ENCODE results near the gene CSN3. TPM values are rescaled to one million over a fixed set of nuclear protein-coding genes. Genes with fewer than 3 reads are reported as not detected.
A peak's percentile ranks its signal among the peaks of the same experiment; 100 is the strongest.
"Not testable (repeated sequence)": the region's sequence is repeated elsewhere in the genome, so short reads cannot be mapped to it uniquely, and the experiment has no call there.

The CSN3 gene, protein sequence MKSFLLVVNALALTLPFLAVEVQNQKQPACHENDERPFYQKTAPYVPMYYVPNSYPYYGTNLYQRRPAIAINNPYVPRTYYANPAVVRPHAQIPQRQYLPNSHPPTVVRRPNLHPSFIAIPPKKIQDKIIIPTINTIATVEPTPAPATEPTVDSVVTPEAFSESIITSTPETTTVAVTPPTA
- total RNA-seq, result not detected in 3 replicates
- long read RNA-seq, result 0 reads

DNA sequence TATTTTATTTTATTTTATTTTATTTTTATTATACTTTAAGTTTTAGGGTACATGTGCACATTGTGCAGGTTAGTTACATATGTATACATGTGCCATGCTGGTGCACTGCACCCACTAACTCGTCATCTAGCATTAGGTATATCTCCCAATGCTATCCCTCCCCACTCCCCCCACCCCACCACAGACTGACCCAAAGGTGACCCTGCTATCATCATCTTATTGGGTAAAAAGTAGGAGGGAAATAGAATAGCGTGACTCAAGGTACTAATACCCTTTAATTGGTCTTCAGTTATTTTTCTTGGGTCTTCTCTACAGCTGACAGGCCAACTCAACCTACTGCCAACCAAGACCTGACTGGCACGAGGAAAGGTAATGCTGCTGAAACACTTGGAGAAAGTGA lies at the start of gene CSN3:
CSN3 (plus strand) TSS at position 301 of the 400 bp plus-strand sequence. CDS start 2,223 bp downstream, outside the sequence.
- not testable (repeated sequence) for H3K9me3 Mint-ChIP-seq (ENCODE audit: low read depth); H3K4me3 Mint-ChIP-seq (ENCODE audit: unreplicated experiment); DNase-seq (ENCODE audit: low spot score); H3K36me3 Mint-ChIP-seq (ENCODE audit: low read depth); H3K27ac Mint-ChIP-seq (ENCODE audit: unreplicated experiment); H3K27me3 Mint-ChIP-seq (ENCODE audit: low read depth); H3K4me1 Mint-ChIP-seq (ENCODE audit: low read depth)

DNA sequence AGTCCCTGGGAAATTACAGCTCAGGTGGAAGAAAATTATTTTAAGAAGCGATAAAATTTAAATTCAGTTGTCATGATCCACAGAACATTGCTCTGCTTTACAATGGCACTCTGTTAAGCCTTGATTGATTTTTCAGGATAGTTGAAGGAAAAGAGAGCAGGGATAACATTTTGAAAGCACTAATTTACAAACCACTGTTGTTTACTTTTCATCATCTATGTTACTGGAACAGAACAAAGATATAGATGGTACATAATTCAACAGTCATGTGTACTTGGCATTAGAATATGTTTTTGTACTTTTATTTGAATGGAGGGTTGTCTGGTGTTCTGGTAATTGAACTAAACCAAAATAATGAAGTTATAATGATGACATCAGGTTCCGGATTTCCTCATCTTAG lies 49.5 kb upstream of the CSN3 start:
- peaks cover 4% of the 10 kb centered on the region for H3K9me3 Mint-ChIP-seq (ENCODE audit: low read depth)
- H3K36me3 Mint-ChIP-seq (ENCODE audit: low read depth), result no peaks in the 10 kb centered on the region
- no peak for DNase-seq (ENCODE audit: low spot score)
- no peak overlapping the region for H3K4me3 Mint-ChIP-seq (ENCODE audit: unreplicated experiment)
- H3K4me1 Mint-ChIP-seq (ENCODE audit: low read depth), result no peaks in the 10 kb centered on the region
- peaks cover 24% of the 10 kb centered on the region for H3K27me3 Mint-ChIP-seq (ENCODE audit: low read depth)
- TF ChIP-seq, protein P1, sequence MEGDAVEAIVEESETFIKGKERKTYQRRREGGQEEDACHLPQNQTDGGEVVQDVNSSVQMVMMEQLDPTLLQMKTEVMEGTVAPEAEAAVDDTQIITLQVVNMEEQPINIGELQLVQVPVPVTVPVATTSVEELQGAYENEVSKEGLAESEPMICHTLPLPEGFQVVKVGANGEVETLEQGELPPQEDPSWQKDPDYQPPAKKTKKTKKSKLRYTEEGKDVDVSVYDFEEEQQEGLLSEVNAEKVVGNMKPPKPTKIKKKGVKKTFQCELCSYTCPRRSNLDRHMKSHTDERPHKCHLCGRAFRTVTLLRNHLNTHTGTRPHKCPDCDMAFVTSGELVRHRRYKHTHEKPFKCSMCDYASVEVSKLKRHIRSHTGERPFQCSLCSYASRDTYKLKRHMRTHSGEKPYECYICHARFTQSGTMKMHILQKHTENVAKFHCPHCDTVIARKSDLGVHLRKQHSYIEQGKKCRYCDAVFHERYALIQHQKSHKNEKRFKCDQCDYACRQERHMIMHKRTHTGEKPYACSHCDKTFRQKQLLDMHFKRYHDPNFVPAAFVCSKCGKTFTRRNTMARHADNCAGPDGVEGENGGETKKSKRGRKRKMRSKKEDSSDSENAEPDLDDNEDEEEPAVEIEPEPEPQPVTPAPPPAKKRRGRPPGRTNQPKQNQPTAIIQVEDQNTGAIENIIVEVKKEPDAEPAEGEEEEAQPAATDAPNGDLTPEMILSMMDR (IDR thresholded peaks at IDR 0.05), result no peak
- no peak overlapping the region for H3K27ac Mint-ChIP-seq (ENCODE audit: unreplicated experiment)

DNA sequence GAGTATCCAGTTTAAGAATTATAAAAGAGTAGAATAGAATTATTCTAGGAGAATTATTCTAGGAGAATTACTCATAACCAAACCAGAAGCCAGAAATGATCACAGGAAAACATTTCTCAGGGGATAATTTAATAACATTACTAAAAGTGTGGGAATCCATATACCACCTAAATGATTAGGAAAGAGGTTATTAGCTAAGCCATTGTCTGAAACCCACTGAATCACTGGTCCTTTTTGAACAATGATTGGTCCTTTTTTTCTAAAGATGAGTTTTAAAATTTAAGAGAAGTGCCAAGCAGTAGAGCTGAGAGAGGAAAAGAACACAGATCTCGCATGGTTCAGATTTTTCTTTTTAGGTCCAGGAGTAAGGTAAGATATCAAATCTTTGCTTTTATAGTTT lies 47.0 kb upstream of the CSN3 start, which contains the start of gene ODAM:
ODAM (plus strand) TSS at position 301 of the 400 bp plus-strand sequence. CDS start 819 bp downstream, outside the sequence.
- H3K4me3 Mint-ChIP-seq (ENCODE audit: unreplicated experiment), result no peak within 1 kb of the TSS
- peaks cover 27% of the 10 kb centered on the region for H3K27me3 Mint-ChIP-seq (ENCODE audit: low read depth)
- peaks cover 4% of the 10 kb centered on the region for H3K9me3 Mint-ChIP-seq (ENCODE audit: low read depth)
- no peaks in the 10 kb centered on the region for H3K4me1 Mint-ChIP-seq (ENCODE audit: low read depth)
- no peak within 1 kb of the TSS for H3K27ac Mint-ChIP-seq (ENCODE audit: unreplicated experiment)
- no peak for DNase-seq (ENCODE audit: low spot score)
- TF ChIP-seq, protein P1 (IDR thresholded peaks at IDR 0.05), result no peak
- no peaks in the 10 kb centered on the region for H3K36me3 Mint-ChIP-seq (ENCODE audit: low read depth)

DNA sequence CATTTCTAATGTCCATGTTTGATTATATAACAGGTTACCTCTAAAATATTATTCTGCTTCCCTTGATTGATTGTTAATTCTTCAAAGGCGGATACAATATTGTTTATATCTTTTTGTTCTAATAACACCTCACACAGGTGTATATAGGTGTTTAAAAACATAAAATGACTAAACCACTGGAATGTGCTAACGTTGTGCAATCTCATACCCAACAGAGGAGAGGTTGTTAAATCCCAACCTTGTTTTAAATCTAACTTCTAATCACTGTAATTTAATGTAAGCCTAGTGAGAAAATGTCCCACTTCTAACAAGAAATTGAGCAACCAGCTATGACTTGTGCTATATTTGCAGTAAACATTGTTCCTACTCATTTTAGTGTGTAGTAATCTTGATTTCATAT lies 45.5 kb upstream of the CSN3 start:
- Mint-ChIP-seq H3K9me3 (ENCODE audit: low read depth) (no peaks in the 10 kb centered on the region), H3K27me3 (ENCODE audit: low read depth) (peaks cover 19% of the 10 kb centered on the region), H3K36me3 (ENCODE audit: low read depth) (no peaks in the 10 kb centered on the region), H3K4me1 (ENCODE audit: low read depth) (no peaks in the 10 kb centered on the region), H3K27ac (ENCODE audit: unreplicated experiment) (no peak overlapping the region), H3K4me3 (ENCODE audit: unreplicated experiment) (no peak overlapping the region)
- DNase-seq (ENCODE audit: low spot score), result no peak
- TF ChIP-seq, protein P1 (IDR thresholded peaks at IDR 0.05), result no peak

DNA sequence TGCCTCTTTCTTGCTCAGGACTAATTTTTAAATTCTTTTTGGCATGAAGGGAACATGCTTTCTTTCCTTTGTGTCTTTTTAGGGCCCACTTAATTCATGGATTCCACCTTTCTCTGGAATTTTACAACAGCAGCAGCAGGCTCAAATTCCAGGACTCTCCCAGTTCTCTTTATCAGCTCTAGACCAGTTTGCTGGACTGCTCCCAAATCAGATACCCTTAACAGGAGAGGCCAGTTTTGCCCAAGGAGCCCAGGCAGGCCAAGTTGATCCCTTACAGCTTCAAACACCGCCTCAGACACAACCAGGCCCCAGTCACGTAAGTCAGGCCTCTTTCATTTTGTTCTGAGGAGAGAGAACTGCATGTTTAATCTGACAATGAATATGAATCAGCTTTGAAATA lies 44.6 kb upstream of the CSN3 start:
- Mint-ChIP-seq H3K36me3 (ENCODE audit: low read depth) (no peaks in the 10 kb centered on the region), H3K4me1 (ENCODE audit: low read depth) (no peaks in the 10 kb centered on the region), H3K27me3 (ENCODE audit: low read depth) (peaks cover 15% of the 10 kb centered on the region), H3K27ac (ENCODE audit: unreplicated experiment) (no peak overlapping the region), H3K9me3 (ENCODE audit: low read depth) (no peaks in the 10 kb centered on the region), H3K4me3 (ENCODE audit: unreplicated experiment) (no peak overlapping the region)
- TF ChIP-seq, protein P1 (IDR thresholded peaks at IDR 0.05), result no peak
- DNase-seq (ENCODE audit: low spot score), result no peak

DNA sequence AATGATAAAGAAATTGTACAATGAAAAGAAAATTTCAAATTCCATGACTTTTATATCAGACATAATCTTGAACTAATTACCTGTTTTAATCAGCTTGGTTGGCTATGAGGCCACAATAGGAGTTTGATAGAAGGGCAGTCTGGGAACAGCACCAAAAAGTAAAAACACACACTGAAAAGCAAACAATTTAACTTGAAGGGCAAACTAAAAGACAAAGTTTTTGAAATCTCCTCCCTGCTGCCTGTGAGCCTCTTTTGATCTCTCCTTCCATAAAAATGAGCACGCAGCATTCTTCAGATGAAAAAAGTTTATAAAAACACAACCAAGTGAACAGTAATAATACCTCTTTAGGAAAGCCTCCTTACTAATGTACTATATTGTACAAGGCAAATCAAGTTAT lies 38.8 kb upstream of the CSN3 start:
- Mint-ChIP-seq H3K27ac (ENCODE audit: unreplicated experiment) (no peak overlapping the region), H3K4me3 (ENCODE audit: unreplicated experiment) (no peak overlapping the region), H3K27me3 (ENCODE audit: low read depth) (peaks cover 16% of the 10 kb centered on the region), H3K4me1 (ENCODE audit: low read depth) (no peaks in the 10 kb centered on the region), H3K36me3 (ENCODE audit: low read depth) (no peaks in the 10 kb centered on the region), H3K9me3 (ENCODE audit: low read depth) (no peaks in the 10 kb centered on the region)
- TF ChIP-seq, protein P1 (IDR thresholded peaks at IDR 0.05), result no peak
- DNase-seq (ENCODE audit: low spot score), result no peak

DNA sequence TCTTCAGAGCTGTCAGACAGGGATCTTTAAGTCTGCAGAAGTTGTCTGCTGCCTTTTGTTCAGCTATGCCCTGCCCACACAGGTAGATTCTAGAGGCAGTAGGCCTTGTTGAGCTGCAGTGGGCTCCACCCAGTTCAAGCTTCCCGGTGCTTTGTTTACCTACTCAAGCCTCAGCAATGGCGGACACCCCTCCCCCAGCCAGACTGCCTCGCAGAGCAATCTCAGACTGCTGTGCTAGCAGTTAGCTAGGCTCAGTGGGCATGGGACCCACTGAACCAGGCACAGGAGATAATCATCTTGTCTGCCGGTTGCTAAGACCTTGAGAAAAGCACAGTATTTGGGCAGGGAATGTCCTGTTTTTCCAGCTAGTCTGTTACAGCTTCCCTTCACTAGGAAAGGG lies 29.6 kb upstream of the CSN3 start:
- H3K27me3 Mint-ChIP-seq (ENCODE audit: low read depth); H3K4me1 Mint-ChIP-seq (ENCODE audit: low read depth); H3K36me3 Mint-ChIP-seq (ENCODE audit: low read depth); H3K9me3 Mint-ChIP-seq (ENCODE audit: low read depth); H3K4me3 Mint-ChIP-seq (ENCODE audit: unreplicated experiment); H3K27ac Mint-ChIP-seq (ENCODE audit: unreplicated experiment): not testable (repeated sequence)
- peak; percentile 51 for DNase-seq (ENCODE audit: low spot score)

DNA sequence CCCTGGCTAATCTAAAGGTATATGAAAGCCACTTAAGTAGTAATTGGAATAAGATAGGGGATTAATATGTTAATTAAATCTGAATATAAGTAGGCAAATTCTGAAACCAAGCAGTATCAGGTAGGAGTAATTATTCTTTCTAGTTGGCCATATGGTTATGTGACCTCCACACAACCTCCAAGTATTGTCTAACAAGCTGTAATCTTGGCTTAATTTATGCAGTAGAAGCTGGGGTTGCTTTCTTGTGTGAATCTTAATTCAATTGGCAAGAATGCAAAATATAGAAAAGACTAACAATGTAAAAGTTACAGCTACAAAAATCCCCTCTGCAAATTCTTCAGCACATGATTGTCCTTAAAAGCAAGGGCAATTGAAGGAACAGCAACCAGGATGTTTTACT lies 26.3 kb upstream of the CSN3 start:
- H3K4me1 Mint-ChIP-seq (ENCODE audit: low read depth); H3K4me3 Mint-ChIP-seq (ENCODE audit: unreplicated experiment); H3K27ac Mint-ChIP-seq (ENCODE audit: unreplicated experiment); H3K36me3 Mint-ChIP-seq (ENCODE audit: low read depth); H3K9me3 Mint-ChIP-seq (ENCODE audit: low read depth); DNase-seq (ENCODE audit: low spot score); H3K27me3 Mint-ChIP-seq (ENCODE audit: low read depth): not testable (repeated sequence)

Measured in chondrocyte (in vitro differentiated cells).